Skin epidermis (tissue), 12 donors: ENCODE results near the gene SAMD1.
A peak's percentile ranks its signal among the peaks of the same experiment; 100 is the strongest.
"Not testable (repeated sequence)": the region's sequence is repeated elsewhere in the genome, so short reads cannot be mapped to it uniquely, and the experiment has no call there.

Experiments used
- H3K27ac ChIP-seq, 21 experiments: fragments of 200-600 bp; sonication (generic) in 11 of 21; one replicate each; pipeline ENCODE4 v1.5.0; 2020; ENCODE audit warnings: mild to moderate bottlenecking in 3 of 21, inconsistent platforms in 2 of 21, moderate library complexity in 2 of 21
- H3K4me3 ChIP-seq, 7 experiments: fragments of 200-600 bp; sonication (generic) in 2 of 7; one replicate each; pipeline ENCODE4 v1.5.0; 2020; ENCODE audit warnings: inconsistent platforms in 2 of 7, mild to moderate bottlenecking in 2 of 7, moderate library complexity in 1 of 7

SAMD1 gene

GRCh38 chr19:14051980-14052379 is 38.6 kb downstream of the SAMD1 start:
- H3K4me3 ChIP-seq: no peak overlapping the region
- H3K27ac ChIP-seq: no peak overlapping the region

- H3K27ac ChIP-seq, H3K4me3 ChIP-seq: not testable (repeated sequence)
These were observed 39.6 kb downstream of the SAMD1 start for GRCh38 chr19:14050961-14051360.

- no peak overlapping the region for H3K27ac ChIP-seq
- no peak overlapping the region for H3K4me3 ChIP-seq
These were observed 40.0 kb downstream of the SAMD1 start for GRCh38 chr19:14050512-14050911.

- Histone ChIP-seq H3K4me3 (no peak overlapping the region), H3K27ac (no peak overlapping the region)
These were observed 42.0 kb downstream of the SAMD1 start for GRCh38 chr19:14048443-14049153.

GRCh38 chr19:14047866-14048265 is 42.7 kb downstream of the SAMD1 start:
- not testable (repeated sequence) for H3K27ac ChIP-seq, H3K4me3 ChIP-seq

GRCh38 chr19:14042659-14043608 is 47.6 kb downstream of the SAMD1 start:
- peak overlapping the region in 9 of 21 experiments; percentile 5 to 73 (median 39) for H3K27ac ChIP-seq
- not testable (repeated sequence) for H3K4me3 ChIP-seq

GRCh38 chr19:14039181-14039580 is 51.4 kb downstream of the SAMD1 start:
- no peak overlapping the region for H3K27ac ChIP-seq
- H3K4me3 ChIP-seq: no peak overlapping the region
